ENCODE data around the gene SMIM33.
"Not testable (repeated sequence)": the region's sequence is repeated elsewhere in the genome, so short reads cannot be mapped to it uniquely, and the experiment has no call there.

The SMIM33 gene

GRCh38 chr5:139470821-139471300, at the start of gene SMIM33:
Gene SMIM33 (plus strand): TSS chr5:139471004. CDS start chr5:139471122, 118 bp downstream.
- DNase-seq: peak; percentile 21 to 44

- peak; percentile 65 to 86 for DNase-seq
Measured at GRCh38 chr5:139422307-139422893, 48.4 kb upstream of the SMIM33 start.

- no peak for DNase-seq
Measured at GRCh38 chr5:139425497-139425896, 45.3 kb upstream of the SMIM33 start.

- DNase-seq: no peak
Measured at GRCh38 chr5:139426203-139426885, 44.5 kb upstream of the SMIM33 start.

GRCh38 chr5:139430015-139430414, 40.8 kb upstream of the SMIM33 start:
- DNase-seq: no peak

- DNase-seq: no peak
Measured at GRCh38 chr5:139431706-139432105, 39.1 kb upstream of the SMIM33 start.

- no peak for DNase-seq
Measured at GRCh38 chr5:139435676-139436075, 35.1 kb upstream of the SMIM33 start.

- DNase-seq: no peak
Measured at GRCh38 chr5:139438707-139439012, 32.1 kb upstream of the SMIM33 start.

GRCh38 chr5:139439013-139439903, 31.5 kb upstream of the SMIM33 start, which contains the start of gene DNAJC18:
Gene DNAJC18 (minus strand): TSS chr5:139439525. CDS start chr5:139439445, 80 bp downstream.
- peak; percentile 90 to 92 for DNase-seq

GRCh38 chr5:139440416-139440815, 30.4 kb upstream of the SMIM33 start:
- not testable (repeated sequence) for DNase-seq

GRCh38 chr5:139443831-139444453, 26.9 kb upstream of the SMIM33 start:
- DNase-seq: no peak

- DNase-seq: no peak
Measured at GRCh38 chr5:139445325-139446170, 25.3 kb upstream of the SMIM33 start.

GRCh38 chr5:139446956-139447779, 23.6 kb upstream of the SMIM33 start:
- DNase-seq: no peak

- no peak for DNase-seq
Measured at GRCh38 chr5:139451176-139451575, 19.6 kb upstream of the SMIM33 start.

- no peak for DNase-seq
Measured at GRCh38 chr5:139451878-139452660, 18.7 kb upstream of the SMIM33 start.

- DNase-seq: peak; percentile 56 to 62
Measured at GRCh38 chr5:139453683-139454567, 16.9 kb upstream of the SMIM33 start.

- no peak for DNase-seq
Measured at GRCh38 chr5:139454568-139455290, 16.1 kb upstream of the SMIM33 start.

GRCh38 chr5:139456776-139457175, 14.0 kb upstream of the SMIM33 start:
- no peak for DNase-seq

GRCh38 chr5:139457241-139457640, 13.6 kb upstream of the SMIM33 start:
- no peak for DNase-seq
